Measurements from ENCODE around the gene NSMCE1.

The NSMCE1 gene

DNA sequence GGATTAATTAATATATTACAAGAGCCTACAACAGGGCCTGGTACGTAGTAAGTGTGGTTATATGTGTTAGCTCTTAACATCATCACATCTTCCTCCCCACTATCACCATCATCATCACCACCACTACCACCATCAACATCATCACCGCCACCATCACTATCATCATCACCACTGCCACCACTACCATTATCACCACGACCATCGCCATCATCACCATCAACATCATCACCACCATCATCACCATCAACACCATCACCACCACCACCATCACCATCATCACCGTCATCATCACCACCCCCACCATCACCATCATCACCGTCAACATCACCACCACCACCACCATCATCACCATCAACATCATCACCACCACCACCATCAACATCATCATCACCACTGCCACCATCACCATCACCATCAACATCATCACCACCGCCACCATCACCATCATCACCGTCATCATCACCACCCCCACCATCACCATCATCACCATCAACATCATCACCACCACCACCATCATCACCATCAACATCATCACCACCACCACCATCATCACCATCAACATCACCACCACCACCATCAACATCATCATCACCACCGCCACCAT lies 37.4 kb upstream of the NSMCE1 start:
- Histone ChIP-seq H3K4me2 (ENCODE audit: low read depth, low read length) (no peak overlapping the region), H3K4me1 (ENCODE audit: low read length) (no peaks in the 10 kb centered on the region), H3K9me3 (replicated peaks; ENCODE audit: insufficient read depth, low read length) (no peaks in the 10 kb centered on the region), H3K9me2 (replicated peaks; ENCODE audit: insufficient read depth, low read length) (no peaks in the 10 kb centered on the region), H2AFZ (ENCODE audit: low read length) (no peak overlapping the region), H3K27ac (ENCODE audit: low read length) (no peak overlapping the region), H3F3A (ENCODE audit: insufficient read depth, low read length) (no peaks in the 10 kb centered on the region), H4K20me1 (ENCODE audit: insufficient read depth, low read length) (no peaks in the 10 kb centered on the region), H3K36me3 (replicated peaks; ENCODE audit: insufficient read depth, low read length) (no peaks in the 10 kb centered on the region), H3K27me3 (replicated peaks; ENCODE audit: insufficient read depth, low read length) (no peaks in the 10 kb centered on the region), H3K79me2 (ENCODE audit: low read length) (no peaks in the 10 kb centered on the region), H3K9ac (ENCODE audit: low read length) (no peak overlapping the region), H3K4me3 (ENCODE audit: low read length) (no peak overlapping the region)
- DNase-seq: no peak
- TF ChIP-seq, protein P1, sequence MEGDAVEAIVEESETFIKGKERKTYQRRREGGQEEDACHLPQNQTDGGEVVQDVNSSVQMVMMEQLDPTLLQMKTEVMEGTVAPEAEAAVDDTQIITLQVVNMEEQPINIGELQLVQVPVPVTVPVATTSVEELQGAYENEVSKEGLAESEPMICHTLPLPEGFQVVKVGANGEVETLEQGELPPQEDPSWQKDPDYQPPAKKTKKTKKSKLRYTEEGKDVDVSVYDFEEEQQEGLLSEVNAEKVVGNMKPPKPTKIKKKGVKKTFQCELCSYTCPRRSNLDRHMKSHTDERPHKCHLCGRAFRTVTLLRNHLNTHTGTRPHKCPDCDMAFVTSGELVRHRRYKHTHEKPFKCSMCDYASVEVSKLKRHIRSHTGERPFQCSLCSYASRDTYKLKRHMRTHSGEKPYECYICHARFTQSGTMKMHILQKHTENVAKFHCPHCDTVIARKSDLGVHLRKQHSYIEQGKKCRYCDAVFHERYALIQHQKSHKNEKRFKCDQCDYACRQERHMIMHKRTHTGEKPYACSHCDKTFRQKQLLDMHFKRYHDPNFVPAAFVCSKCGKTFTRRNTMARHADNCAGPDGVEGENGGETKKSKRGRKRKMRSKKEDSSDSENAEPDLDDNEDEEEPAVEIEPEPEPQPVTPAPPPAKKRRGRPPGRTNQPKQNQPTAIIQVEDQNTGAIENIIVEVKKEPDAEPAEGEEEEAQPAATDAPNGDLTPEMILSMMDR (IDR thresholded peaks at IDR 0.05; ENCODE audit: low read length): no peak
- no peak for TF ChIP-seq EZH2phosphoT487 (IDR thresholded peaks at IDR 0.05; ENCODE audit: low read length)
- TF ChIP-seq EZH2 (optimal IDR thresholded peaks at IDR 0.05; ENCODE audit: low read depth, low read length): no peak

DNA sequence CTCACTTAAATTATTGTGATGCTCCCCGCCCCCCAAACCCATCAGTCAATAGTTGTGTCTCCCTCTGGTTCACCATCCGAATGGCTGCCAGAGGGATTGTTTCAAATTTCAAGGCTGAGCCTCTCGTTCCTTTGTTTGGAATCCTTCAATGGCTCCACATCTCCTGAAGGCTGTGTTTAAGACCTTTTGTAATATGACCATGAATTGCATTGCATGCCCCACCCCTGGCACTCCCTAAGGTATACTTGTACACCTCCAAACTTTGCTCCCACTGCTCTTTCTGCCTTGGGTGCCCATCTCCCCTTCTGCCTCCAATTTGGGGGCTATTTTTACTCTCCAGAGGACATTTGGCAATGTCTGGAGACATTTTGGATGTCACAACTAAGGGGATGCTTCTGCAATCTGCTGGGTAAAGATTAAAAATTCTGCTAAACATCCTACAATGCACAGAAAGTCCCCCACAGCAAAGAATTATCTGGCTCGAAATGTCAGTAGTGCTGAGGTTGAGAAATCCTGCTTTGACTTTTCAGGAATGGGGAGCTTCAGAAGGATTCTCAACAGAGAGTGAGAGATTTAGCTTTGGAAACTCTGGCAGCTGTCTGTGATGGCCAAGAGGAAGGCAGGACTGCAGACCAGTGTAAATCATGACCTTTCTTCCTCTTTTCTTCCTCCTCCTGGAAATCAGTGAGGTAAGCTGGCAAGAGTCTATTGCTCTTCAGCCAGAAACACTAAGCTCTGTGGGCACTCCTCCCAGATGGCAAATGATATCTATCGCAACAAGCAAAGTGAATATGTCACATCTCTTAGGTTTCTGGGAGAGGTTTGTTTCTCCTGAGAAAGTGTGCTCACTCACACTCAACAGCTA lies 36.5 kb upstream of the NSMCE1 start:
- Histone ChIP-seq H3K4me1 (ENCODE audit: low read length) (no peaks in the 10 kb centered on the region), H2AFZ (ENCODE audit: low read length) (no peak overlapping the region), H3K36me3 (replicated peaks; ENCODE audit: insufficient read depth, low read length) (no peaks in the 10 kb centered on the region), H3K4me3 (ENCODE audit: low read length) (no peak overlapping the region), H3K27ac (ENCODE audit: low read length) (no peak overlapping the region), H3K79me2 (ENCODE audit: low read length) (no peaks in the 10 kb centered on the region), H3K4me2 (ENCODE audit: low read depth, low read length) (no peak overlapping the region), H3K27me3 (replicated peaks; ENCODE audit: insufficient read depth, low read length) (no peaks in the 10 kb centered on the region), H3K9ac (ENCODE audit: low read length) (no peak overlapping the region), H4K20me1 (ENCODE audit: insufficient read depth, low read length) (no peaks in the 10 kb centered on the region), H3F3A (ENCODE audit: insufficient read depth, low read length) (no peaks in the 10 kb centered on the region), H3K9me2 (replicated peaks; ENCODE audit: insufficient read depth, low read length) (no peaks in the 10 kb centered on the region), H3K9me3 (replicated peaks; ENCODE audit: insufficient read depth, low read length) (no peaks in the 10 kb centered on the region)
- DNase-seq: no peak
- TF ChIP-seq EZH2 (optimal IDR thresholded peaks at IDR 0.05; ENCODE audit: low read depth, low read length): no peak
- TF ChIP-seq EZH2phosphoT487 (IDR thresholded peaks at IDR 0.05; ENCODE audit: low read length): no peak
- TF ChIP-seq, protein P1 (IDR thresholded peaks at IDR 0.05; ENCODE audit: low read length): no peak

DNA sequence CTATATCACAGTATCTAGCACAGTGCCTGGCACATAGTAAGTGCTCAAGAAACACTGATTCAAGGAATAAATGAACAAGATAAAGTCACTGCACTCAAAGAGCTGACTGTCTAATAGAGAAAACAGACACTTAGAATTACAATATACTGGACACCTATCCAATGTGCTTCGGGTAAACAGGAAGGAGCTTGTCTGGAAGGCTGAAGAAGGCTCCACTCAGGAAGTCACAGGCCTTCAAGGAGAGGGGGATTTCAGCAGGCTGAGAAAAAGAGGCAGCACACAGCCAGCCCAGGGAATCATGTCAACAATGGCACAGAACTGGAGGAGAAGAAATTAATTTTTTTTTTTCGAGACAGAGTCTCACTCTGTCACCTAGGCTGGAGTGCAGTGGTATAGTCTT lies 35.5 kb upstream of the NSMCE1 start:
- no peaks in the 10 kb centered on the region for H3K36me3 ChIP-seq (replicated peaks; ENCODE audit: insufficient read depth, low read length)
- no peak overlapping the region for H2AFZ ChIP-seq (ENCODE audit: low read length)
- H3K27ac ChIP-seq (ENCODE audit: low read length): no peak overlapping the region
- no peaks in the 10 kb centered on the region for H3K9me2 ChIP-seq (replicated peaks; ENCODE audit: insufficient read depth, low read length)
- no peak for TF ChIP-seq EZH2 (optimal IDR thresholded peaks at IDR 0.05; ENCODE audit: low read depth, low read length)
- no peak for TF ChIP-seq EZH2phosphoT487 (IDR thresholded peaks at IDR 0.05; ENCODE audit: low read length)
- TF ChIP-seq, protein P1 (IDR thresholded peaks at IDR 0.05; ENCODE audit: low read length): no peak
- H3K9ac ChIP-seq (ENCODE audit: low read length): no peak overlapping the region
- no peak overlapping the region for H3K4me3 ChIP-seq (ENCODE audit: low read length)
- no peaks in the 10 kb centered on the region for H3K9me3 ChIP-seq (replicated peaks; ENCODE audit: insufficient read depth, low read length)
- H4K20me1 ChIP-seq (ENCODE audit: insufficient read depth, low read length): no peaks in the 10 kb centered on the region
- no peaks in the 10 kb centered on the region for H3K27me3 ChIP-seq (replicated peaks; ENCODE audit: insufficient read depth, low read length)
- no peak overlapping the region for H3K4me2 ChIP-seq (ENCODE audit: low read depth, low read length)
- DNase-seq: no peak
- no peaks in the 10 kb centered on the region for H3F3A ChIP-seq (ENCODE audit: insufficient read depth, low read length)
- no peaks in the 10 kb centered on the region for H3K4me1 ChIP-seq (ENCODE audit: low read length)
- no peaks in the 10 kb centered on the region for H3K79me2 ChIP-seq (ENCODE audit: low read length)
